ENCODE measurements around the gene PRR23C.

Gene PRR23C

DNA sequence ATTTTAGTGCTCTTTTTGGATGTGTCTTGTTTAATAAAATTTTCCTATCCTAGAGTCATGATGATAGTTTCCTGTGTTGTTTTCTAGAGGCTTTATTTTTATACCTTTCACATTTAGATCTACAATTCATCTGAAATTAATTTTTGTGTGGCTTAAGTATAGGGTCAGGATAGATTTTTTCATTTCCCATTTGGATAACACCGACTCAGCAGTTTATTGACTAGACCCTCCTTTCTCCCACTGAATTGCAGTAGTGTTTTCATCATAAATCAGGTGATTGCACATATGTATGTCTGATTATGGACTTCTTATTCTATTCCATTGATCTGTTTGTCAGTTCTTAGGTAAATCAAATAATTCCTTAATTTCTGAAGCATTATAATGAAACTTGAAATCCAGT, 49.0 kb downstream of the PRR23C start:
- DNase-seq (ENCODE audit: low spot score) = no peak

Data from iPS-NIHi11 (cell line).